HCT116 (cell line): Measurements from ENCODE around the gene SLC44A3. TPM values are rescaled to one million over a fixed set of nuclear protein-coding genes. Genes with fewer than 3 reads are reported as not detected.
A peak's percentile ranks its signal among the peaks of the same experiment; 100 is the strongest.

ENCODE experiments used
- ATAC-seq: fragments of 200-7000 bp; cut with Tn5 transposase; 2 replicates; pipeline ENCODE4 v1.9.1; 2020; ENCODE audit warnings: mild to moderate bottlenecking, moderate library complexity
- BruUV-seq: library from RNA; stranded (reverse); fragments of 400-500 nt; replicated peaks from 2 replicates; lab custom pipeline; 2021; lab: Mats Ljungman, UMichigan
- CTCF ChIA-PET: fragments of 300-600 bp; sonication (Branson Sonifier 250); formaldehyde crosslinking; loops from one replicate; lab custom pipeline; 2021; ENCODE audit warnings: antibody characterized with exemption; lab: Charles Lee
- POLR2A ChIA-PET: fragments of 300-600, 350-600 bp; sonication (Branson Sonifier 250); formaldehyde crosslinking; loops from one replicate; lab custom pipeline; 2021; ENCODE audit warnings: antibody characterized with exemption; lab: Charles Lee
- RAD21 ChIA-PET, 2 experiments: fragments of 300-600 bp; sonication (Branson Sonifier 250); formaldehyde crosslinking; loops; one replicate each; lab custom pipeline; 2023; ENCODE audit warnings: low total read pairs in 2 of 2; ENCODE audit not compliant: uncharacterized antibody in 2 of 2, unreplicated experiment in 2 of 2, low non-redundant PET in 1 of 2; lab: Charles Lee
- DNase-seq: peaks from one replicate; pipeline ENCODE4 v3.0.0-alpha.2; 2010; ENCODE audit warnings: low read depth, low spot score
- H2AFZ ChIP-seq: fragments of 200-600 bp; shearing (Covaris generic), sonication (generic); 2 replicates; pipeline ENCODE4 v1.6.1; 2017; ENCODE audit warnings: low read depth, mixed run types, mixed read lengths, antibody characterized with exemption, low read length; ENCODE audit not compliant: poor library complexity, severe bottlenecking
- H3K27ac ChIP-seq: 2 replicates; pipeline ENCODE4 v1.5.1; 2012; ENCODE audit warnings: low read depth, low read length
- H3K27me3 ChIP-seq: fragments of 200-600 bp; sonication (generic); 2 replicates; pipeline ENCODE4 v1.6.1; 2016; ENCODE audit warnings: mixed run types, low read length, mixed read lengths; ENCODE audit not compliant: insufficient read depth
- H3K36me3 ChIP-seq, 2 experiments: fragments of 200-500 bp in 1 of 2; fragments of 200-600 bp in 1 of 2; sonication (Bioruptor generic) in 1 of 2; sonication (generic) in 1 of 2; 2 replicates each; pipeline versions ENCODE4 v1.5.1 to v1.6.1; 2014 to 2016; ENCODE audit warnings: low read length in 2 of 2, inconsistent platforms in 1 of 2, mixed read lengths in 1 of 2, mixed run types in 1 of 2; ENCODE audit not compliant: insufficient read depth in 2 of 2, control insufficient read depth in 1 of 2
- H3K4me1 ChIP-seq, 2 experiments: fragments of 200-600 bp in 1 of 2; sonication (generic) in 1 of 2; 2 replicates each; pipeline versions ENCODE4 v1.5.1 to v1.6.1; 2012 to 2017; ENCODE audit warnings: low read length in 2 of 2, inconsistent platforms in 1 of 2, mild to moderate bottlenecking in 1 of 2, mixed read lengths in 1 of 2, mixed run types in 1 of 2, moderate library complexity in 1 of 2; ENCODE audit not compliant: insufficient read depth in 2 of 2, control insufficient read depth in 1 of 2
- H3K4me2 ChIP-seq: fragments of 200-600 bp; sonication (generic); 2 replicates; pipeline ENCODE4 v1.6.1; 2017; ENCODE audit warnings: mixed run types, low read length, mixed read lengths
- H3K4me3 ChIP-seq, 2 experiments: fragments of 200-600 bp in 1 of 2; sonication (generic) in 1 of 2; replicated peaks in 1 of 2; 2 replicates each; pipeline ENCODE4 v1.5.1; 2011 to 2016; ENCODE audit warnings: low read length in 2 of 2, control low read depth in 1 of 2, low read depth in 1 of 2, mild to moderate bottlenecking in 1 of 2, mixed read lengths in 1 of 2, mixed run types in 1 of 2
- H3K79me2 ChIP-seq: fragments of 200-600 bp; sonication (generic); 2 replicates; pipeline ENCODE4 v1.6.1; 2017; ENCODE audit warnings: mild to moderate bottlenecking, mixed run types, low read length, moderate library complexity, mixed read lengths; ENCODE audit not compliant: insufficient read depth
- H3K9ac ChIP-seq: fragments of 200-600 bp; sonication (generic); 2 replicates; pipeline ENCODE4 v1.6.1; 2016; ENCODE audit warnings: low read length, mixed read lengths
- H3K9me2 ChIP-seq: fragments of 200-600 bp; sonication (generic), shearing (Covaris generic); 2 replicates; pipeline ENCODE4 v1.6.1; 2017; ENCODE audit warnings: mixed run types, mild to moderate bottlenecking, moderate library complexity; ENCODE audit not compliant: insufficient read depth
- H3K9me3 ChIP-seq, 2 experiments: fragments of 200-500 bp in 1 of 2; fragments of 200-600 bp in 1 of 2; sonication (Bioruptor generic) in 1 of 2; sonication (generic) in 1 of 2; 2 replicates each; pipeline ENCODE4 v1.6.1; 2014 to 2017; ENCODE audit warnings: low read length in 2 of 2, mixed read lengths in 2 of 2, inconsistent platforms in 1 of 2, low read depth in 1 of 2, mild to moderate bottlenecking in 1 of 2, mixed run types in 1 of 2, moderate library complexity in 1 of 2; ENCODE audit not compliant: control insufficient read depth in 1 of 2, insufficient read depth in 1 of 2
- H4K20me1 ChIP-seq: fragments of 200-600 bp; sonication (generic), shearing (Covaris generic); 2 replicates; pipeline ENCODE4 v1.6.1; 2017; ENCODE audit warnings: mixed run types, mild to moderate bottlenecking, moderate library complexity; ENCODE audit not compliant: insufficient read depth
- CBX3 ChIP-seq: IDR thresholded peaks from 2 replicates; pipeline ENCODE4 v1.6.1; 2012; ENCODE audit warnings: low read depth
- EGR1 ChIP-seq: IDR thresholded peaks from 2 replicates; pipeline ENCODE4 v1.6.1; 2012; ENCODE audit warnings: low read depth
- EZH2 ChIP-seq: fragments of 200-600 bp; sonication (generic); IDR thresholded peaks from 2 replicates; pipeline ENCODE4 v1.6.1; 2017; ENCODE audit warnings: antibody characterized with exemption, mixed run types
- MAX ChIP-seq: IDR thresholded peaks from 2 replicates; pipeline ENCODE4 v1.6.1; 2012
- SP1 ChIP-seq: IDR thresholded peaks from 2 replicates; pipeline ENCODE4 v1.6.1; 2012; ENCODE audit warnings: low read depth
- SRF ChIP-seq: IDR thresholded peaks from 2 replicates; pipeline ENCODE4 v1.6.1; 2012; ENCODE audit warnings: low read depth
- YY1 ChIP-seq: IDR thresholded peaks from 2 replicates; pipeline ENCODE4 v1.6.1; 2011; ENCODE audit warnings: low read length, low read depth, moderate library complexity, mild to moderate bottlenecking; ENCODE audit not compliant: insufficient replicate concordance; ENCODE audit errors: extremely low read depth
- ZBTB33 ChIP-seq: IDR thresholded peaks from 2 replicates; pipeline ENCODE4 v1.6.1; 2011; ENCODE audit warnings: mild to moderate bottlenecking, low read length, moderate library complexity; ENCODE audit not compliant: insufficient replicate concordance; ENCODE audit errors: extremely low read depth
- intact Hi-C: fragments of 100-400 bp; cut with micrococcal nuclease; formaldehyde crosslinking; loops from 2 replicates; pipeline ENCODE4 v1.10.0; 2022
- total RNA-seq: library from RNA; stranded (reverse); gene quantifications from one replicate; pipeline ENCODE4 v1.2.1, GENCODE V29; 2021; ENCODE audit not compliant: unreplicated experiment

The SLC44A3 gene
- total RNA-seq, 1 experiment from 2014 or later: 9.6 TPM

GRCh38 chr1:94927405-94928175 is 107.4 kb downstream of the SLC44A3 start:
- ATAC-seq: peak; percentile 34

More at GRCh38 chr1:94927405-94928175, 107.4 kb downstream of the SLC44A3 start:
- CTCF ChIA-PET: interaction anchor here (0.6 to 2.5 kb wide), 3 partner anchors 16 to 116 kb away, joined by 3 to 11 read pairs (median 3); no protein-coding TSS in a partner anchor
- BruUV-seq: TSS peak; percentile 65
- Histone ChIP-seq H3K4me2 (peak overlapping the region; percentile 95), H3K9me2 (no peaks in the 10 kb centered on the region), H2AFZ (peak overlapping the region; percentile 56), H3K4me1 (peaks cover 11 to 34% of the 10 kb centered on the region in 2 experiments; a peak in 3 of 4 replicates)
- TF ChIP-seq SP1: no peak
- TF ChIP-seq EGR1: no peak
- no peak for TF ChIP-seq MAX
- TF ChIP-seq ZBTB33: no peak
- no peak for TF ChIP-seq EZH2
- no peak for TF ChIP-seq SRF
- no peak for TF ChIP-seq CBX3
- no peak for TF ChIP-seq YY1
- TF ChIP-seq, all 23 proteins: peak for 0
- Histone ChIP-seq H3K27ac (peak overlapping the region; percentile 62; the same call in 1 of the 2 replicates), H3K36me3 (0 out of 4 replicates have a peak, but pooled peaks cover 0 to 5% of the 10 kb centered on the region in 2 experiments), H4K20me1 (peaks cover 5% of the 10 kb centered on the region; the same call in 1 of the 2 replicates), H3K9ac (peak overlapping the region; percentile 85), H3K27me3 (no peaks in the 10 kb centered on the region), H3K9me3 (no peaks in the 10 kb centered on the region), H3K79me2 (peaks cover 41% of the 10 kb centered on the region), H3K4me3 (peak overlapping the region; percentile 34 to 86)
- POLR2A ChIA-PET: interaction anchor here (0.9 to 1.0 kb wide), 2 partner anchors 65 to 114 kb away, joined by 3 to 4 read pairs; no protein-coding TSS in a partner anchor
- intact Hi-C loops: loop anchor here (2.0 kb wide), 2 partner anchors 73 to 113 kb away; no protein-coding TSS in a partner anchor
- DNase-seq: no peak
- RAD21 ChIA-PET: interaction anchor here in 1 of 2 experiments (0.6 to 0.7 kb wide), 3 partner anchors 73 to 145 kb away, joined by 3 to 4 read pairs (median 4); partner anchors contain the start of gene ALG14
